Epithelial cell of esophagus (primary cell): ENCODE data around the gene EPS15.

ENCODE experiments used
- DNase-seq: peaks from one replicate; pipeline ENCODE4 v3.0.0; 2010; ENCODE audit warnings: low read depth
- H3K4me3 ChIP-seq: 2 replicates; pipeline ENCODE4 v1.5.1; 2011; ENCODE audit warnings: mild to moderate bottlenecking, low read length, control low read depth
- TF ChIP-seq, protein P1 (sequence below): IDR thresholded peaks from 2 replicates; pipeline ENCODE4 v1.5.1; 2011; ENCODE audit warnings: low read depth, mild to moderate bottlenecking, low read length, control low read depth, inconsistent platforms; ENCODE audit not compliant: insufficient read depth; ENCODE audit errors: missing control alignments

The EPS15 gene

DNA sequence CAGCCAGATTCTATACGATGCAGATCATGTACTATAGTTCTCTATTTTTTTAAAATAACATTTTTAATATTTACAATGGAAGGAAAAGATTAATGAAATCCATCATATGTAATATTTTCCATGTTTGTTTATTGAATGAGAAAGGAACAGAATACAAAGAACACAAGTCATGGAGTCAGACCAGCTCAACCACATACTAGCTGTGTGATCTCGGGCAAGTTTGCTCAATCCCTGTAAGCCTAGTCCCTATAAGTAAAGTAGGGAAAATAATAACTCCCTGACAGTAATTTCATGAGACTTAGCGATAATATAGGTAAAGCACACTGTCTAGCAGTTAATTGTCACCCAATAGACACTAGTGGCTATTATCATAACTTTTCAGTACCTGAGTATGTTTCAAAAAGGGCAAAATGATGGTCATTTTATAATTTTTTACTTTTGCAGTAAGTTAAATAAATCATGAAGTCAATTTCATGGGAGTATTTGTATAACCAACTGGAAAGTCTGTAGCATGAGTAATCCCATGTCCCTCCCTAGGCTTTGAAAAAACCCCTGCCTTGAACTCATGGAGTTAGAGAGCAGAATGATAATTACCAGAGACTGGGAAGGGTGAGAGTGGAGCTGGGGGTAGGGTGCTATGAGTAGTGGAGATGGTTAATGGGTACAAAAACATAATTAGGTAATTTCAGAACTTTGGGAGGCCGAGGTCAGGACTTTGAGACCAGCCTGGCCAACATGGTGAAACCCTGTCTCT lies 37.0 kb upstream of the EPS15 start:
- DNase-seq = peak; percentile 72
- H3K4me3 ChIP-seq = no peak overlapping the region
- TF ChIP-seq, protein P1, sequence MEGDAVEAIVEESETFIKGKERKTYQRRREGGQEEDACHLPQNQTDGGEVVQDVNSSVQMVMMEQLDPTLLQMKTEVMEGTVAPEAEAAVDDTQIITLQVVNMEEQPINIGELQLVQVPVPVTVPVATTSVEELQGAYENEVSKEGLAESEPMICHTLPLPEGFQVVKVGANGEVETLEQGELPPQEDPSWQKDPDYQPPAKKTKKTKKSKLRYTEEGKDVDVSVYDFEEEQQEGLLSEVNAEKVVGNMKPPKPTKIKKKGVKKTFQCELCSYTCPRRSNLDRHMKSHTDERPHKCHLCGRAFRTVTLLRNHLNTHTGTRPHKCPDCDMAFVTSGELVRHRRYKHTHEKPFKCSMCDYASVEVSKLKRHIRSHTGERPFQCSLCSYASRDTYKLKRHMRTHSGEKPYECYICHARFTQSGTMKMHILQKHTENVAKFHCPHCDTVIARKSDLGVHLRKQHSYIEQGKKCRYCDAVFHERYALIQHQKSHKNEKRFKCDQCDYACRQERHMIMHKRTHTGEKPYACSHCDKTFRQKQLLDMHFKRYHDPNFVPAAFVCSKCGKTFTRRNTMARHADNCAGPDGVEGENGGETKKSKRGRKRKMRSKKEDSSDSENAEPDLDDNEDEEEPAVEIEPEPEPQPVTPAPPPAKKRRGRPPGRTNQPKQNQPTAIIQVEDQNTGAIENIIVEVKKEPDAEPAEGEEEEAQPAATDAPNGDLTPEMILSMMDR = no peak

DNA sequence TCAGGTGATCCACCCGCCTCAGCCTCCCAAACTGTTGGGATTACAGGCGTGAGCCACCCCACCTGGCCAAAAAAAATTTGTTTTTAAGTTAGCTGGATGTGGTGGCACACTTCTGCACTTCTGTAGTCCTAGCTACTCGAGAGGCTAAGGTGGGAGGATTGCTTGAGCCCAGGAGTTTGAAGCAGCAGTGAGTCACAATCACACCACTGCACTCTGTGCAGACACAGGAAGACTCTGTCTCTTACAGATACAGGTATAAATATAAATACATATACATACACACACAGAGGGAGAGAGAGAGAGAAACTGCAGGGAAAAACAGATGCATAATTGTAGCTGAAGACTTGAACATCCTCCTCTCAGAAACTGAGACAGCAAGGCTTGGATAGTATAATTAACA lies 34.8 kb upstream of the EPS15 start:
- no peak overlapping the region for H3K4me3 ChIP-seq
- TF ChIP-seq, protein P1 = no peak
- DNase-seq = peak; percentile 53

DNA sequence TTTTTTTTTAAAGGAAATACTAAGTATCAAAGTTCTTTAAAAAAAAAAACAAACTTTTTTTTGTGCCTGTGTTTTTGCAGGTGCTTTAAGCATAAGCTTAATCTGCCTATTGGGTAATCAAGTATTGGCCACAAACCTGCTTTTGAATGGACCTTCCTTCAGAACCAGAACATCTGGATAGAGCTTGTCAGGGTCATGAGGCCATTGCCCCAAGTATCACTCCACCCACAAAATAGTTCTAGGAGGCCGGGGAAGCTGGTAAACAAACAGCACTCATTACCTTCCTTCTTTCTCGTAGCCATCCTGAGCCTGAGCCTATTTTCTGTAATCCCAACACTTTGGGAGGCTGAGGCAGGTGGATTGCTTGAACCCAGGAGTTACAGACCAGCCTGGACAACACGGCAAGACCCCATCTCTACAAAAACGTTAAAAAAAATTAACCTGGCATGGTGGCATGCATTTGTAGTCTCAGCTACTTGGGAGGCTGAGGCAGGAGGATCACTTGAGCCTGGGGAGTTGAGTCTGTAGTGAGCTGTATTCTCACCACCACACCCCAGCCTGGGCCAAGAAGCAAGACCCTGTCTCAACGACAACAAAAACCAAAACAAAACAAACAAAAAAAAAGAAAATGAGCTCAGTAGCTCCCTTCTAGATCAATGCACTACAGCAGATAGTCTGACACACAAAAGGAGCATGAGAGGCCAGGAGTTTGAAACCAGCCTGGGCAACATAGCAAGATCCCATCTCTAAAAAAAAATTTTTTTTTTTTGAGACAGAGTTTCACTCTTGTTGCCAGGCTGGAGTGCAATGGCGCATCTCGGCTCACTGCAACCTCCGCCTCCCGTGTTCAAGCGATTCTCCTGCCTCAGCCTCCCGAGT lies 34.1 kb upstream of the EPS15 start:
- DNase-seq = no peak
- no peak overlapping the region for H3K4me3 ChIP-seq
- TF ChIP-seq, protein P1 = no peak

DNA sequence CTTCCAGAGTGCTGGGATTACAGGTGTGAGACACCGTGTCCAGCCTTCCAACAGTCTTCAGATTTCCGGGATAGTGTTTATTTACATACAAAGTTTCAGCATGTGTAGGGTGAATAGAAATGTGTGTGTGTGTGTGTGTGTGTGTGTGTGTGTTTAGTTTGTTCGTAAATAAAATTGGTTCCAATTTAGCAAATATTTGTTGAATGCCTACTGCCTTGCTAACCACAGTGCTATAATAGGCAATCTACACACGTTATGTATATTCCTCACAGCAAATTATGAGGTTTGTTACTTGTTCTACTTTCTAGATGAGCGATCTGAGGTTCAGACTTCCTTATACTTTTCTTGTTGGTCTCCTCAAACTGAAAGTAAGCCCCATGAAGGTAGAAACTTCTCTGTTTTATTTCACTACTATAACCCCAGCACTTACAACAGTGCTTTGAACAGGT lies 32.8 kb upstream of the EPS15 start:
- no peak overlapping the region for H3K4me3 ChIP-seq
- TF ChIP-seq, protein P1 = no peak
- no peak for DNase-seq

DNA sequence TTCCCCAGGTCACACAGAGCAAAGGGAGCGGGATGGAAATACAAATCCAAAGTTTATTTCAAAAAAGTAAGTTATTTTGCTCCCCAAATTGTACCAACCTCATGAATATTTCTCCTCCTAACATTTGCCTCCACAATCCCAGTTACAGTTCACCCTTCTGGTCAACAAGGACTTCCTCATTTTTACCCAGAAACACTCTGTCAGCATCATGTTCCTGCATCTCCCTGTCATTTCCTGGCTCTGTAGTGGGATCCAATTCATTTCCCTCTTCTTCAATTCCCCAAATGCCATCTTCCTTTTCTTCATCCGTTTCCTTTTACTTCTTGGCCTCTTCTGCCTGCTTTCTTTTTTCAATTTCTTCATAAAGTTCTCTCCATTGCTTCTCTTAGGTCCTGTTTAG lies 32.0 kb upstream of the EPS15 start:
- TF ChIP-seq, protein P1 = no peak
- no peak for DNase-seq
- H3K4me3 ChIP-seq = no peak overlapping the region

DNA sequence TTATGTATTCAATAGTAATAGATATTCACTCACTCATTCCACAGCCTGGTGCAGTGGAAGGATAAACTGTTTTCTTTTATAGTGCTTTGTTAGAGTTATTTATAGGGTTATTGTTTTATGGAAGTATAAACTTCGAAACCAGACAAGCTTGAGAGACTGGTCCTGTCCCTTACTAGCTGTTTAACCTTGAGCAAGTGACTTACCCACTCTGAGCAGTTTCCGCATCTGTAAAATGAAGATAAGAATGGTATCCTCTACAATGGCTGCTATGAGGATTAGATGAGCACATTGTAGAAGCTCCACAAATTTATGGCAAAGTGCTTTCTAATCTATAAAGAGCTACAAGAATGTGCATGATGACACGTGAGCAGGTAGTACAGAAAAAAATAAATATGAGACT lies 30.8 kb upstream of the EPS15 start:
- H3K4me3 ChIP-seq = no peak overlapping the region

More for the DNA sequence above, 30.8 kb upstream of the EPS15 start:
- TF ChIP-seq, protein P1 = no peak
- DNase-seq = no peak
